SK-N-SH (cell line): ENCODE data around the gene TMEM176B. TPM values are rescaled to one million over a fixed set of nuclear protein-coding genes. Genes with fewer than 3 reads are reported as not detected.

Source experiments
- CTCF ChIA-PET: fragments of 300-600, 350-600 bp; formaldehyde crosslinking; extraction: SDS; loops from one replicate; lab custom pipeline; 2021; lab: Yijun Ruan, JAX
- POLR2A ChIA-PET: fragments of 350-600 bp; sonication (Branson Sonifier 250); formaldehyde crosslinking; extraction: SDS; loops from one replicate; lab custom pipeline; 2020; ENCODE audit warnings: antibody characterized with exemption, inconsistent platforms; lab: Yijun Ruan, JAX
- DNase-seq: peaks from one replicate; pipeline ENCODE4 v3.0.0; 2012
- H2AFZ ChIP-seq: fragments of 200-600 bp; sonication (generic); 2 replicates; pipeline ENCODE4 v1.8.1; 2016; ENCODE audit warnings: antibody characterized with exemption, mild to moderate bottlenecking, low read depth
- H3F3A ChIP-seq: fragments of 200-600 bp; sonication (generic); replicated peaks from 2 replicates; pipeline ENCODE3; 2016; ENCODE audit warnings: antibody characterized with exemption, mild to moderate bottlenecking; ENCODE audit not compliant: insufficient read depth
- H3K27ac ChIP-seq, 2 experiments: fragments of 200-500 bp in 1 of 2; fragments of 200-600 bp in 1 of 2; sonication (Bioruptor generic) in 1 of 2; sonication (generic), shearing (Covaris generic) in 1 of 2; 2 replicates each; pipeline versions ENCODE4 v1.5.1 to v1.6.1; 2014 to 2016; ENCODE audit warnings: low read depth in 2 of 2, inconsistent platforms in 1 of 2, low read length in 1 of 2, mild to moderate bottlenecking in 1 of 2, mixed read lengths in 1 of 2
- H3K27me3 ChIP-seq: fragments of 200-600 bp; sonication (generic), shearing (Covaris generic); 2 replicates; pipeline ENCODE4 v1.6.1; 2016; ENCODE audit warnings: mixed run types; ENCODE audit not compliant: insufficient read depth
- H3K36me3 ChIP-seq, 2 experiments: fragments of 200-500 bp in 1 of 2; fragments of 200-600 bp in 1 of 2; sonication (Bioruptor generic) in 1 of 2; sonication (generic) in 1 of 2; replicated peaks in 1 of 2; 2 replicates each; pipeline versions ENCODE3 to v1.5.1; 2014 to 2016; ENCODE audit warnings: low read length in 1 of 2, mild to moderate bottlenecking in 1 of 2; ENCODE audit not compliant: insufficient read depth in 2 of 2, control insufficient read depth in 1 of 2
- H3K4me1 ChIP-seq, 2 experiments: fragments of 200-500 bp in 1 of 2; fragments of 200-600 bp in 1 of 2; sonication (Bioruptor generic) in 1 of 2; sonication (generic), shearing (Covaris generic) in 1 of 2; 2 replicates each; pipeline versions ENCODE4 v1.5.1 to v1.6.1; 2014 to 2016; ENCODE audit warnings: low read depth in 1 of 2, low read length in 1 of 2, mixed run types in 1 of 2; ENCODE audit not compliant: insufficient read depth in 2 of 2, control insufficient read depth in 1 of 2
- H3K4me2 ChIP-seq: fragments of 200-600 bp; sonication (generic), shearing (Covaris generic); 2 replicates; pipeline ENCODE4 v1.6.1; 2017; ENCODE audit warnings: mixed run types
- H3K4me3 ChIP-seq, 2 experiments: fragments of 200-500 bp in 1 of 2; fragments of 200-600 bp in 1 of 2; sonication (Bioruptor generic) in 1 of 2; sonication (generic), shearing (Covaris generic) in 1 of 2; 2 replicates each; pipeline versions ENCODE4 v1.5.1 to v1.8.1; 2014 to 2016; ENCODE audit warnings: low read depth in 2 of 2, inconsistent platforms in 1 of 2, low read length in 1 of 2, mild to moderate bottlenecking in 1 of 2, mixed read lengths in 1 of 2, moderate library complexity in 1 of 2
- H3K79me2 ChIP-seq: fragments of 200-600 bp; sonication (generic); 2 replicates; pipeline ENCODE4 v1.8.1; 2017; ENCODE audit warnings: mild to moderate bottlenecking; ENCODE audit not compliant: insufficient read depth
- H3K9ac ChIP-seq: fragments of 200-600 bp; sonication (generic); 2 replicates; pipeline ENCODE4 v1.6.1; 2017; ENCODE audit warnings: mixed run types
- H3K9me2 ChIP-seq: fragments of 200-600 bp; sonication (generic); 2 replicates; pipeline ENCODE4 v1.6.1; 2017; ENCODE audit warnings: mixed run types
- H3K9me3 ChIP-seq: fragments of 200-600 bp; sonication (generic); 2 replicates; pipeline ENCODE4 v1.6.1; 2017; ENCODE audit warnings: mixed run types, mild to moderate bottlenecking, moderate library complexity
- H4K20me1 ChIP-seq: fragments of 200-600 bp; sonication (generic); 2 replicates; pipeline ENCODE4 v1.6.1; 2017; ENCODE audit warnings: mild to moderate bottlenecking, mixed run types; ENCODE audit not compliant: insufficient read depth
- CHD2 ChIP-seq: fragments of 150-350 bp; IDR thresholded peaks from 2 replicates; pipeline ENCODE4 v1.6.1; 2018; ENCODE audit warnings: low read length; ENCODE audit not compliant: partially characterized antibody
- GABPA ChIP-seq: IDR thresholded peaks from 2 replicates; pipeline ENCODE4 v1.4.0; 2012; ENCODE audit warnings: low read depth, mild to moderate bottlenecking
- REST ChIP-seq: IDR thresholded peaks from 2 replicates; pipeline ENCODE4 v1.6.1; 2012; ENCODE audit warnings: mild to moderate bottlenecking, low read depth, low read length, moderate library complexity
- SIN3A ChIP-seq: IDR thresholded peaks from 2 replicates; pipeline ENCODE4 v1.6.1; 2012; ENCODE audit warnings: low read depth, mild to moderate bottlenecking, low read length, moderate library complexity, borderline replicate concordance
- SMC3 ChIP-seq: IDR thresholded peaks from 2 replicates; pipeline ENCODE4 v1.6.1; 2012; ENCODE audit warnings: low read depth, low read length, improper control_type of control experiment
- ZBTB33 ChIP-seq: IDR thresholded peaks from 2 replicates; pipeline ENCODE4 v1.4.0; 2012; ENCODE audit warnings: low read depth, borderline replicate concordance
- WGBS: methylation state at CpG from one replicate; pipeline ENCODE4 v1.1.6; 2017; ENCODE audit warnings: low lambda C conversion rate; 5-methylcytosine and 5-hydroxymethylcytosine counted together
- polyA plus RNA-seq, 3 experiments: library from polyadenylated mRNA; depleted of rRNA; stranded (reverse); fragments of >200 nt; gene quantifications; 2 replicates each; pipeline ENCODE4 v1.2.3, GENCODE V29; 2012

TMEM176B gene
- polyA plus RNA-seq, 1 of the 3 experiments (the other 2 are of a cell fraction): not detected

DNA sequence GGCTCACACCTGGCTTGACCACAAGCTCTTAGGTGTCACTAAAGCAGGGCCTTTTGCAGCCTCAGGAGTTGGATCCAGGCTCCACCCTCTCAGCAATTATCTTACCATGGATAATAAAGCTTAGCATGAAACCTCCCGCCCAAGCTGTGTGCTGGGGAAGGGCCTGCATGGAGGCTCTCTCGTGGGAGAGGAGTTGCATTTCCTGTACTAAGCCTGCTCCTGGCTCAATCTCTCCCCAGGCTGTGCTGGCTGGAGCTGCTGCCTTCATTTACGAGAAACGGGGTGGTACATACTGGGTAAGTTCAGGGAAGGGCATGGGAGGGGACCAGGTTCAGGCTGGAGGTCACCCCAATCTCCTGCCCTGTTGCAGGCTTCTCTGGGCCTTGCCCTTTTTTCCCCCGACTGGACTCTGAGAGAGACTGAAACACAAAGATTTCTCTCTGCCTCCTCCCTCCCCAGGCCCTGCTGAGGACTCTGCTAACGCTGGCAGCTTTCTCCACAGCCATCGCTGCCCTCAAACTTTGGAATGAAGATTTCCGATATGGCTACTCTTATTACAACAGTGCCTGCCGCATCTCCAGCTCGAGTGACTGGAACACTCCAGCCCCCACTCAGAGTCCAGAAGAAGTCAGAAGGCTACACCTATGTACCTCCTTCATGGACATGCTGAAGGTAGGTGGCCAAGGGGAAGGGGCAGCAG, 3.1 kb upstream of the TMEM176B start:
- no peak overlapping the region for H3K27ac ChIP-seq
- TF ChIP-seq GABPA: no peak
- no peak overlapping the region for H2AFZ ChIP-seq
- no peak for DNase-seq
- H3K4me1 ChIP-seq: peaks cover 0 to 7% of the 10 kb centered on the region in 2 experiments; a peak in 1 of 4 replicates
- no peaks in the 10 kb centered on the region for H3K79me2 ChIP-seq
- H3K4me3 ChIP-seq: no peak overlapping the region
- no peak overlapping the region for H3K9ac ChIP-seq
- no peaks in the 10 kb centered on the region for H3F3A ChIP-seq
- H3K36me3 ChIP-seq: no peaks in the 10 kb centered on the region
- no peaks in the 10 kb centered on the region for H3K27me3 ChIP-seq
- POLR2A ChIA-PET: interaction anchor here (1.7 kb wide), 1 partner anchor 15 kb away, joined by 5 read pairs; no protein-coding TSS in a partner anchor
- 34% methylated on average over 10 of the region's 10 CpGs for WGBS
- H3K9me2 ChIP-seq: no peaks in the 10 kb centered on the region
- 0 out of 2 replicates have a peak, but pooled peaks cover 7% of the 10 kb centered on the region for H3K9me3 ChIP-seq
- H4K20me1 ChIP-seq: no peaks in the 10 kb centered on the region
- H3K4me2 ChIP-seq: no peak overlapping the region
- CTCF ChIA-PET: interaction anchor here (0.7 to 2.0 kb wide), 6 partner anchors 14 to 369 kb away, joined by 3 to 7 read pairs (median 4); no protein-coding TSS in a partner anchor

DNA sequence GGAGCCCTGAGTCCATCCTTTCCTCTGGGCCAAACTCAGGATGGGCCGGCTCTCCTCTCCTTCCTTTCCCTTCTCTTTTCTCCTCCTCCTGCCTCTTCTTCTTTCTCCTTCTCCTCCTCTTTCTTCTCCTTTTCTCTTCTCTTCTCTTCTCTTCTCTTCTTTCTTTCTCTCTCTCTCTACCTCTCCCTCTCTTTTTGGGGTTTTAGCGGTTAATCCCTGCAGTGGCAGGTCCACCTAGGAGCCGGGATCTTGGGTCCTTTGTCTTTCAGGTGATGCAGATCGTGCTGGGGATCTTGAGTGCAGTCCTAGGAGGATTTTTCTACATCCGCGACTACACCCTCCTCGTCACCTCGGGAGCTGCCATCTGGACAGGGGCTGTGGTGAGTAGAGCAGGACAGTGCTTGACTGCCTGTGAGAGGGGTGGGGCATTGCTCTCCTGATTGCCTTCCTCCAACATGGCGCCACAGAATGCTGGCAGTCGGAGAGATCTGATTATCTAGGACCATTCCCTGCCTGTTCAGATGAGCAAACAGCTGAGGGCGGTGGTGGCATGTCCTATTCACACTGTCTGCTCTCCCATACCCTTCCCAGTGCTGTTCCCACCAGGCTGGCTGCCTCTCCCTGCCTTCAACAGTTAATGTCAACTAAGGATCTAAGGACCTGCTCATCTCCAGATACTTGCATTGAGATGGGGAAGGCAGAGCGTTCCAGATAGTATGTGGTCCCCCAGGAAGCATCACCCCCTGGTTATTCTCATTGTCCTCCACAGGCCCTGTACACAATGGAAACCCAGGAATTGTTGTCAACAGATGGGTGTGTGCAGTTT, 2.0 kb upstream of the TMEM176B start:
- H3F3A ChIP-seq: no peaks in the 10 kb centered on the region
- TF ChIP-seq REST (no peak), ZBTB33 (no peak), SMC3 (no peak), CHD2 (no peak), SIN3A (no peak)
- TF ChIP-seq, all 33 proteins: peak for 0
- ChIA-PET POLR2A (interaction anchor here (1.7 kb wide), 1 partner anchor 14 kb away, joined by 5 read pairs; no protein-coding TSS in a partner anchor), CTCF (interaction anchor here (1.1 to 2.0 kb wide), 5 partner anchors 13 to 160 kb away, joined by 3 to 7 read pairs (median 4); no protein-coding TSS in a partner anchor)
- Histone ChIP-seq H4K20me1 (no peaks in the 10 kb centered on the region), H2AFZ (no peak overlapping the region), H3K4me2 (no peak overlapping the region), H3K27ac (no peak overlapping the region), H3K9me2 (no peaks in the 10 kb centered on the region), H3K36me3 (no peaks in the 10 kb centered on the region), H3K9me3 (0 out of 2 replicates have a peak, but pooled peaks cover 7% of the 10 kb centered on the region), H3K9ac (no peak overlapping the region), H3K4me1 (peaks cover 0 to 7% of the 10 kb centered on the region in 2 experiments; a peak in 2 of 4 replicates), H3K79me2 (no peaks in the 10 kb centered on the region), H3K27me3 (no peaks in the 10 kb centered on the region), H3K4me3 (no peak overlapping the region)
- WGBS: 47% methylated on average over 12 of the region's 12 CpGs
- DNase-seq: no peak
